ENCODE measurements around the gene PRR19. TPM values are rescaled to one million over a fixed set of nuclear protein-coding genes. Genes with fewer than 3 reads are reported as not detected.
"Not testable (repeated sequence)": the region's sequence is repeated elsewhere in the genome, so short reads cannot be mapped to it uniquely, and the experiment has no call there.

Gene PRR19
- polyA plus RNA-seq (2012; ENCODE audit: insufficient read depth, insufficient read length) = 0.87 TPM

- no peak for DNase-seq (ENCODE audit: low read depth, low spot score)
- peak within 1 kb of the TSS; percentile 88 for H3K4me3 ChIP-seq (ENCODE audit: low read length)
These were observed at the start of gene PRR19 for GRCh38 chr19:42301646-42302203. Gene PRR19, plus strand, starts transcription at chr19:42302132. Its CDS starts 7,453 bp downstream, at chr19:42309585.

GRCh38 chr19:42252365-42253244 lies 49.3 kb upstream of the PRR19 start:
- no peak for DNase-seq (ENCODE audit: low read depth, low spot score)
- H3K4me3 ChIP-seq (ENCODE audit: low read length) = peak overlapping the region; percentile 83

- peak overlapping the region; percentile 83 for H3K4me3 ChIP-seq (ENCODE audit: low read length)
- DNase-seq (ENCODE audit: low read depth, low spot score) = no peak
These were observed 48.5 kb upstream of the PRR19 start for GRCh38 chr19:42253245-42254088.

- peak; percentile 70 for DNase-seq (ENCODE audit: low read depth, low spot score)
- H3K4me3 ChIP-seq (ENCODE audit: low read length) = peak overlapping the region; percentile 83
These were observed 47.7 kb upstream of the PRR19 start for GRCh38 chr19:42254089-42254849.

GRCh38 chr19:42254850-42255765 lies 46.8 kb upstream of the PRR19 start, which contains the start of gene ERF:
Gene ERF, minus strand, starts transcription at chr19:42255128. Its CDS starts 129 bp downstream, at chr19:42254999.
- H3K4me3 ChIP-seq (ENCODE audit: low read length) = peak within 1 kb of the TSS; percentile 83
- peak; percentile 71 for DNase-seq (ENCODE audit: low read depth, low spot score)

- DNase-seq (ENCODE audit: low read depth, low spot score) = no peak
- H3K4me3 ChIP-seq (ENCODE audit: low read length) = peak overlapping the region; percentile 61
These were observed 45.9 kb upstream of the PRR19 start for GRCh38 chr19:42255766-42256745.

GRCh38 chr19:42257842-42258241 lies 44.1 kb upstream of the PRR19 start:
- H3K4me3 ChIP-seq (ENCODE audit: low read length); DNase-seq (ENCODE audit: low read depth, low spot score): not testable (repeated sequence)

GRCh38 chr19:42261763-42262162 lies 40.2 kb upstream of the PRR19 start:
- no peak overlapping the region for H3K4me3 ChIP-seq (ENCODE audit: low read length)
- no peak for DNase-seq (ENCODE audit: low read depth, low spot score)

GRCh38 chr19:42266105-42266504 lies 35.8 kb upstream of the PRR19 start:
- not testable (repeated sequence) for H3K4me3 ChIP-seq (ENCODE audit: low read length); DNase-seq (ENCODE audit: low read depth, low spot score)

- H3K4me3 ChIP-seq (ENCODE audit: low read length); DNase-seq (ENCODE audit: low read depth, low spot score): not testable (repeated sequence)
These were observed 34.9 kb upstream of the PRR19 start for GRCh38 chr19:42266928-42267603.

- no peak for DNase-seq (ENCODE audit: low read depth, low spot score)
- H3K4me3 ChIP-seq (ENCODE audit: low read length) = peak overlapping the region; percentile 53
These were observed 34.2 kb upstream of the PRR19 start for GRCh38 chr19:42267644-42268141.

GRCh38 chr19:42268142-42268703 lies 33.7 kb upstream of the PRR19 start:
- DNase-seq (ENCODE audit: low read depth, low spot score) = peak; percentile 100
- H3K4me3 ChIP-seq (ENCODE audit: low read length) = peak overlapping the region; percentile 53

- H3K4me3 ChIP-seq (ENCODE audit: low read length) = peak within 1 kb of the TSS; percentile 53
- DNase-seq (ENCODE audit: low read depth, low spot score) = peak; percentile 100
These were observed 33.0 kb upstream of the PRR19 start, which contains the start of gene CIC for GRCh38 chr19:42268704-42269477. Gene CIC, plus strand, starts transcription at chr19:42269252. Its CDS starts 2,532 bp downstream, at chr19:42271784.

GRCh38 chr19:42269478-42270345 lies 32.2 kb upstream of the PRR19 start:
- H3K4me3 ChIP-seq (ENCODE audit: low read length) = peak overlapping the region; percentile 53
- no peak for DNase-seq (ENCODE audit: low read depth, low spot score)
